ENCODE data around the gene ASCC3. TPM values are rescaled to one million over a fixed set of nuclear protein-coding genes. Genes with fewer than 3 reads are reported as not detected.

Gene ASCC3
- total and polyA plus RNA-seq, 4 donors: 12.8 to 32.7 (median 16.4) TPM

DNA sequence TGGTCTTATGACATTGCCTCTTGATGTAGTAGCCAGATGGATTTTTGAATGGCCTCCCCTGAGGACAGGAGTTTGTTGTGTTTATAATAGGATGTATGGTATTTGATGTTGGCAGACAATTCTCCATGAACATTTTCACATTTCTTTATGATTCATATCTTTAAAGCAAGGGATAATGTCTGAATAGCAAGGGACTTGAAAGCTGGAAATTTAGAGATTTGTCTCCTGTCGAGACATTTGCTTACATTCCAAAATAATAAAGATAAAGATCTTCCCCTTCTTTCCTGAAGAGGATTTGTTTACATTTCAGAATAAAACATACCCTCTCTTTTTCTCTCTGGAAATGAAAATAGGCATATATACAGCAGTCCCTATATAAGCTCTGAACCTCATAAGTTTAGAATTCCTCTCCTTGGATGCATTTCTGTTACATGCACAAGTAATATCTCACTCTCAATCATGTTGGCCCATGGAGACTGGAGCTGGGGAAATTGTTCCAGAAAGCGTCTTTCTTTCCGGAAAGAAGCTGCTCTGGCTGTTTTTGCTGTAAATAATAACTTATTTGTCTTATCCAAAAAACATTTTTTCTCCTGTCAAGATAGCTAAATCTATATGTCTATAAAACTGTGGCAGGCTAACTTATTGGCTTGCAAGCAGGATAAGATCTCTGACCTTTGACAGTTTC is 42.5 kb upstream of the ASCC3 start (continued):
- TF ChIP-seq, protein P1, sequence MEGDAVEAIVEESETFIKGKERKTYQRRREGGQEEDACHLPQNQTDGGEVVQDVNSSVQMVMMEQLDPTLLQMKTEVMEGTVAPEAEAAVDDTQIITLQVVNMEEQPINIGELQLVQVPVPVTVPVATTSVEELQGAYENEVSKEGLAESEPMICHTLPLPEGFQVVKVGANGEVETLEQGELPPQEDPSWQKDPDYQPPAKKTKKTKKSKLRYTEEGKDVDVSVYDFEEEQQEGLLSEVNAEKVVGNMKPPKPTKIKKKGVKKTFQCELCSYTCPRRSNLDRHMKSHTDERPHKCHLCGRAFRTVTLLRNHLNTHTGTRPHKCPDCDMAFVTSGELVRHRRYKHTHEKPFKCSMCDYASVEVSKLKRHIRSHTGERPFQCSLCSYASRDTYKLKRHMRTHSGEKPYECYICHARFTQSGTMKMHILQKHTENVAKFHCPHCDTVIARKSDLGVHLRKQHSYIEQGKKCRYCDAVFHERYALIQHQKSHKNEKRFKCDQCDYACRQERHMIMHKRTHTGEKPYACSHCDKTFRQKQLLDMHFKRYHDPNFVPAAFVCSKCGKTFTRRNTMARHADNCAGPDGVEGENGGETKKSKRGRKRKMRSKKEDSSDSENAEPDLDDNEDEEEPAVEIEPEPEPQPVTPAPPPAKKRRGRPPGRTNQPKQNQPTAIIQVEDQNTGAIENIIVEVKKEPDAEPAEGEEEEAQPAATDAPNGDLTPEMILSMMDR (IDR thresholded peaks at IDR 0.05; ENCODE audit: low read depth, low read length, missing input control): no peak
- no peak for TF ChIP-seq FOXA1 (IDR thresholded peaks at IDR 0.05)
- TF ChIP-seq NR2F2 (IDR thresholded peaks at IDR 0.05): no peak
- TF ChIP-seq ZBTB33 (IDR thresholded peaks at IDR 0.05): no peak
- TF ChIP-seq TAF1 (conservative IDR thresholded peaks at IDR 0.05): no peak
- TF ChIP-seq HNF4A (conservative IDR thresholded peaks at IDR 0.05): no peak
- TF ChIP-seq, protein P2, sequence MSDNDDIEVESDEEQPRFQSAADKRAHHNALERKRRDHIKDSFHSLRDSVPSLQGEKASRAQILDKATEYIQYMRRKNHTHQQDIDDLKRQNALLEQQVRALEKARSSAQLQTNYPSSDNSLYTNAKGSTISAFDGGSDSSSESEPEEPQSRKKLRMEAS (IDR thresholded peaks at IDR 0.05): no peak
- no peak for TF ChIP-seq SP1 (IDR thresholded peaks at IDR 0.05)

DNA sequence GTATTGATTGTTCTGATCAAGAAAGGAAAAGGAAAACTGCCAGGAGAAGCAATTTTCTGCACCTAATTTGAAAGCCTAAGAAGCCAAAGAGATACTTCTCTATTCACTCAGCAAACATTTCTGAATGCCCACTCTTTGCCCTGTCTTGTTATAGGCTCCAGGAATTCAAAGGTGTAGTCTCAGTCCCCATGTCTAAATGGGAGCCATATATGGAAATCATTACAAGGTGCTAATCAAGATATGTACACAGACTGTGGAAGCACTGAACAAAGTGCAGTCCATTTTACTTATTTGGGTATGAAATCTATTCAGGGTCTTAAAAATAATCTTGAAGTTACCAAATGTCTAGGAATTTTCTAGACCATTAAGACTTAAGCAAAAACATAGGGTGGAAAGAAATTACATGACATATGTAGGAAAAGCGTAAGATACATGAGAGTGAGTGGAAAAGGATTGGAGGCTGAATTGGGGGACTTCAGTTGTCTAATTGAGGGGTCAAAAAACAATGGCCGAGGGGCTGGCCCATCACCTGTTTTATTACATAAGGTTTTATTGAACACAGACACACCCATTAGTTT is 39.0 kb upstream of the ASCC3 start:
- WGBS: 85% methylated on average over 2 of the region's 2 CpGs
- Histone ChIP-seq H3K27me3 (ENCODE audit: control insufficient read depth in 4 of 4, insufficient read depth in 4 of 4, low read length in 3 of 4) (no peaks in the 10 kb centered on the region), H3K4me3 (ENCODE audit: low read depth in 1 of 3, low read length in 3 of 3) (no peak overlapping the region), H3K27ac (ENCODE audit: low read depth in 1 of 2, low read length in 2 of 2) (no peak overlapping the region), H3K36me3 (ENCODE audit: control insufficient read depth in 4 of 4, insufficient read depth in 3 of 4, low read depth in 1 of 4, low read length in 3 of 4) (no peaks in the 10 kb centered on the region), H3K4me1 (ENCODE audit: control insufficient read depth in 4 of 4, insufficient read depth in 4 of 4, low read length in 3 of 4) (no peaks in the 10 kb centered on the region), H3K9me3 (ENCODE audit: control insufficient read depth in 4 of 4, low read length in 3 of 4) (no peaks in the 10 kb centered on the region), H3K9ac (ENCODE audit: low read depth in 1 of 2, low read length in 2 of 2) (no peak overlapping the region)
- no peak for DNase-seq (ENCODE audit: low spot score)
- TF ChIP-seq, protein P3, sequence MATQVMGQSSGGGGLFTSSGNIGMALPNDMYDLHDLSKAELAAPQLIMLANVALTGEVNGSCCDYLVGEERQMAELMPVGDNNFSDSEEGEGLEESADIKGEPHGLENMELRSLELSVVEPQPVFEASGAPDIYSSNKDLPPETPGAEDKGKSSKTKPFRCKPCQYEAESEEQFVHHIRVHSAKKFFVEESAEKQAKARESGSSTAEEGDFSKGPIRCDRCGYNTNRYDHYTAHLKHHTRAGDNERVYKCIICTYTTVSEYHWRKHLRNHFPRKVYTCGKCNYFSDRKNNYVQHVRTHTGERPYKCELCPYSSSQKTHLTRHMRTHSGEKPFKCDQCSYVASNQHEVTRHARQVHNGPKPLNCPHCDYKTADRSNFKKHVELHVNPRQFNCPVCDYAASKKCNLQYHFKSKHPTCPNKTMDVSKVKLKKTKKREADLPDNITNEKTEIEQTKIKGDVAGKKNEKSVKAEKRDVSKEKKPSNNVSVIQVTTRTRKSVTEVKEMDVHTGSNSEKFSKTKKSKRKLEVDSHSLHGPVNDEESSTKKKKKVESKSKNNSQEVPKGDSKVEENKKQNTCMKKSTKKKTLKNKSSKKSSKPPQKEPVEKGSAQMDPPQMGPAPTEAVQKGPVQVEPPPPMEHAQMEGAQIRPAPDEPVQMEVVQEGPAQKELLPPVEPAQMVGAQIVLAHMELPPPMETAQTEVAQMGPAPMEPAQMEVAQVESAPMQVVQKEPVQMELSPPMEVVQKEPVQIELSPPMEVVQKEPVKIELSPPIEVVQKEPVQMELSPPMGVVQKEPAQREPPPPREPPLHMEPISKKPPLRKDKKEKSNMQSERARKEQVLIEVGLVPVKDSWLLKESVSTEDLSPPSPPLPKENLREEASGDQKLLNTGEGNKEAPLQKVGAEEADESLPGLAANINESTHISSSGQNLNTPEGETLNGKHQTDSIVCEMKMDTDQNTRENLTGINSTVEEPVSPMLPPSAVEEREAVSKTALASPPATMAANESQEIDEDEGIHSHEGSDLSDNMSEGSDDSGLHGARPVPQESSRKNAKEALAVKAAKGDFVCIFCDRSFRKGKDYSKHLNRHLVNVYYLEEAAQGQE (IDR thresholded peaks at IDR 0.05): no peak
- TF ChIP-seq, protein P1 (IDR thresholded peaks at IDR 0.05; ENCODE audit: low read depth, low read length, missing input control): no peak
- TF ChIP-seq YY1 (IDR thresholded peaks at IDR 0.05): no peak

Measured in liver (tissue), 9 donors.